Fibroblast of the conjunctiva (primary cell): ENCODE results near the gene SLC2A3.
"Not testable (repeated sequence)": the region's sequence is repeated elsewhere in the genome, so short reads cannot be mapped to it uniquely, and the experiment has no call there.

Experiments used
- DNase-seq: peaks from one replicate; pipeline ENCODE4 v3.0.0-alpha.2; 2010; ENCODE audit warnings: low read depth

The SLC2A3 gene

DNA sequence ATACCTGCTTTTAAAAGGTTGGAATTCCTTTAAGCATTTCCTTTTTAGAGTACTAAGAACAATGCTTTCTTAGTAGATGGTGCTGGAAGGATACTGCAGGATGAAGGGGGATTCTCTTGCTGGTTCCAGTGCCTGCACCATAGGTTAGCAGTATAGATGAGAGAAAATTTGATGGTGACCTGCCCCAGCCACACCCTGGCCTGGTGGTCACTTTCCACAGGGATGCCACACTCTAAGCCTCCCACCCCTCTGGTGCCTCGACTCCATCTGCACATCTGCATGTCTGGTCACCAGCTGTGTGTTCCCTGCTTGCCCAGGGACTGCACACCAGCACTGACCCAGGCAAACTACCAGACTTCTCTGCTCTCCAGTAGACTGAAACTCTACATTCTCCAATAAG is 19.1 kb downstream of the SLC2A3 start:
- no peak for DNase-seq

DNA sequence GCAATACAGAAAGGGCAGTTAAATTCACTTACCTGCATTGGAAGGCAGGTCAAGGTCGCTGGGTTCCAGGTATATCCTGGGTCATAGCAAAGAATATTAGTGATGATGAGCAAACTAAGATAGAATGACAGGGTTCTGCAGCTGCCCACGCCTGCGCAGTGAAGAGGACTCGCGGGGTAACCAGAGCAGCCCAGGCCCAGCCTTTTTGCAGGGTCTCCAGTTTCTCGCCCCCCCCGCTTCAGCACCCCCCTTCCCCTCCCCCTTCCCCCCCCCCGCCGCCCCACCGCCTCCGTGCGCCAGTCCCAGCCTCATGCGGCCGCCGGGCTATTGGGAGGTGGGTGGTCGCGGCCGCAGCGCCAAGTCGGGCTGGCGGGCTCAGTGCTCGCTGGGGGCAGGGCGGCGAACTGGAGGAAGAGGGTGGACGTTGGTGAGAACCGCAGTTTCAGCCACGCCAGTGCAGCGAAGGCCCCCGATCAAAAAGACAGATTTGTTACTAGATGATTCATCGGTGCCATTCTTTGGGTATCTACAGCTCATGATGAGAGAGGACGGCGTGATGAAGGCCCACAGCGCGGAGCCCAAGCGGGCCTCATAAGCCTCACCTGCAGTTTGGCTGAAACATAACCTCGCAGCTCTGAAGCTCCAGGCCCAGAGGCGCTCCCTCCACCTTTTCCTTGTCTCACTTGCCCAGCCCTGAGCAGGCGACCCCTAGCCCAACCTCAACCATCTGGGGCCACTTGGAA is 20.2 kb downstream of the SLC2A3 start:
- DNase-seq = no peak

DNA sequence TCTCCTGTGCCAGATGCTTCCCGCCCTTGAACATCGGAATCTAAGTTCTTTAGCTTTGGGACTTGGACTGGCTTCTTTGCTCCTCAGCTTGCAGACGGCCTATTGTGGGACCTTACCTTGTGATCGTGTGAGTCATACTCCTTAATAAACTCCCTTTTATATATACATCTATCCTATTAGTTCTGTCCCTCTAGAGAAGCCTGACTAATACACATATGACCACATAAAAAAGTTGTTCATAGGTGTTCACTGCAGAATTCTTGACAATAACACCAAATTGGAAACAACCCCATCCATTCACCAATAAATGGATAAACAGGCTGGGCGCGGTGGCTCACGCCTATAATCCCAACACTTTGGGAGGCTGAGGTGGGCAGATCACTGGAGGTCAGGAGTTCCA is 25.9 kb downstream of the SLC2A3 start:
- DNase-seq = not testable (repeated sequence)

DNA sequence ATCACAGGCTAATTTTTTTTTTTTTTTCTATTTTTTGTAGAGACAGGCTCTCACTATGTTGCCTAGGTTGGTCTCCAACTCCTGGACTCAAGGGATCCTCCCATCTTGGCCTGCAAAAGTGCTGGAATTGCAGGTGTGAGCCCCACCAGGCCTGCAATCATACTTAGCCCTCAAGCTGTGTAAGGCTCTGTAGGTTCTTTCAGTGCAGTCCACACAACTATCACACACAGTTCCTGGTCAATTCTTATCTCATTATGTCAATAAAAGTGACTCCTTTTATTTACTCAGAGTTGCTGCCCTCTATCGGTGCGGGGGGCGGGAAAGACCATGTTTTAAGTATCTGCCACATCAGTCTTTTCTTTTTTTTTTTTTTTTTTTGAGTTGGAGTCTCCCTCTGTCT is 29.0 kb downstream of the SLC2A3 start:
- peak; percentile 22 for DNase-seq

DNA sequence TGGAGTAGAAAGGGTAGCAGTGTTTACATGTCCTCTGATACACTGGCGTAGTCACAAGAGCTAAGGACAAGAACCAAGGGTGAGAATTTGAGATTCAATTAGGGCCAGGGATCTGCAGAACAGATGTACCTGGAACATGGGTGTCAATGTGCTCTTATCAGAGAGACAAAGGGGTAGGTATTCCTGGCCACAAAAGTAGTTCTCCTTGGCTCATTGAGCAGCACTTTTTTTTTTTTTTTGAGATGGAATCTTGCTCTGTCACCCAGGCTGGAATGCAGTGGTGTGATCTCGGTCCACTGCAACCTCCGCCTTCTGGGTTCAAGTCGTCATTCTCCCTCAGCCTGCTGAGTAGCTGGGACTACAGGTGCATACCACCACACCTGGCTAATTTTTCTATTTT is 29.7 kb downstream of the SLC2A3 start:
- DNase-seq = not testable (repeated sequence)

DNA sequence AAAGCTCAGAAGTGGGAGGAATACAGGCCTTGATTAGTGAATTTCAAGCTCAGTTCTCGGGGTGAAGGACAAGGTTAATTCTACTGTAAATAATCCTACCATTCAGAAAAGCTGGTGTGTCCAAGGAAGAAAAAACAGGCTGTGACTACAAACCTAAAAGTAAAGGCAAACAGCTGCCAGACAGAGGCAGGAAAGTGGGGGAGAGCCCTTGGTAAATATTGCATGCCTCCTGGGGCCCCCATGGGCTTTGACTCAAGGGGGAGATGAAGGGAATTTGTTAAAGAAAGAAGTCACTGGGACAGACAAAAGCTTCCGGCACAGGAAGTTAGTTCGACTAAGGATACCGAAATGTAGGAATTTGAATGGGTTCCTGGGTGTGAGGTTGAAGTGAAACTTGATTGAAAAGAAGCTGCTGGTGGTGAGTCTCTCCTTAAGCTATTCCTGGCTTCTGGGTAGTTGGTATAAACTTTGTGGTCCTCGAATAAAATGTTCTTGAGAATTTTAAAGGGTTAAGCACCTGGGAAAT is 30.3 kb downstream of the SLC2A3 start:
- not testable (repeated sequence) for DNase-seq

DNA sequence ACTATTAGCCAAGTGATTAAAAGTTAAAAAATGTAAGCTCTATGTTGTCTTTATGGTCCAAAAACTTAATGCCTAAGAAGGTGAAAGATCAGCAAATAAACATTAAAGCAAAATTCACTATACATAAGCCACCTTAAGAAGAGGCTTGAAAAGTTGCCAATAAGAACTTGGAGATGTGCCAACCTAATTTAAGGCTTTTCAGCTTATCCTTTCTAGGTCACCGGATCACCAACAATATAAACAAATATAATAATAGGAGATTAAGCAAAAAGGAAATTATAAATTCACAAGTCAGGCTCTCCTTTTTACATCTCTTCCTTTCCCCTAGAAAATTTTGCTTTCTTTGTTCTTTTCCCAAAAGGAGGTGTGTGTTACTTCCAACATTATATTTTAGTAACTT is 30.9 kb downstream of the SLC2A3 start:
- no peak for DNase-seq

DNA sequence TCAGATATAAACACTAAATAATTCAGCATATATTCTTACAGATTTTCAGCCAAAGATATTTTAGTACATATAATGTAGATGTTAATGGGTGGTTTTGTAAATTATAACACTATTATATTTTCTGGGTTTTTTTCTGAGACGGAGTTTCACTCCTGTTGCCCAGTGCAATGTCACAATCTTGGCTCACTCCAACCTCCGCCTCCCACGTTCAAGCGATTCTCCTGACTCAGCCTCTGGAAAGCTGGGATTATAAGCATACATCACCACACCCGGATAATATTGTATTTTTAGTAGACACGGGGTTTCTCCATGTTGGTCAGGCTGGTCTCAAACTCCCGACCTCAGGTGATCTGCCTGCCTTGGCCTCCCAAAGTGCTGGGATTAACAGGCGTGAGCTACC is 33.6 kb downstream of the SLC2A3 start:
- not testable (repeated sequence) for DNase-seq

DNA sequence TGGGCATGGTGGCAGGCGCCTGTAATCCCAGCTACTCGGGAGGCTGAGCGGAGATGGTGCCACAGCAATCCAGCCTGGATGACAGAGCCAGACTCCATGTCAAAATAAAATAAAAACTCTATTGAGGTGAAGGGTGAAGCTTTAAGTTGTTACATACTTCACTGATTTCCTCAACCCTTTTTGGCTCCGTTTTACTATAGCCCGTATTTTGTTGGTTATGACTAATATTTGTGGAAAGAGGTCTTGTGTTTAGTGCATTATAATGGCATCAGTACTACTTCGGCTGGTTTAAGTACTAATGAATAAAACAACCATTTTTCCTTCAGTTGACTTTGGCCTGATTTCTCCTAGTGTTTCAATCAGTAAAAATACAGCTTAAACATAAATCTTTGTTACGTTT is 36.2 kb downstream of the SLC2A3 start:
- DNase-seq = peak; percentile 21

DNA sequence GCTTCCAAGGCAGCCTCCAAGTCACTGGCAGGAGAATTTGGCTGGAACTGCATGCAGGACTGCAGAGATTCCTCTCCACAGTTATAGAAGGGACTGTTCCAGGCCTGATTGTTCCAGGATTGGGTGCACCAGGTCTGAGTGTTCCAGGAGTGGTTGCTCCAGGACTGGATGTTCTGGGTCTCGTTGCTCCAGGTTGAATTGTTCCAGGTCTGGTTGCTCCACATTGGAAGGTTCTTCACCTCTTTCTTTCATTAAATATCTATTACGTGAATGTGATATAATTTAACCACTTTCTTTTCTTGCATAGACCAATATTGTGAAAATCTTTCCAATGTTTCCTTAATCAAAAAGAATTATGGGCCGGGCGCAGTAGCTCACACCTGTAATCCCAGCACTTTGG is 39.3 kb downstream of the SLC2A3 start:
- not testable (repeated sequence) for DNase-seq

DNA sequence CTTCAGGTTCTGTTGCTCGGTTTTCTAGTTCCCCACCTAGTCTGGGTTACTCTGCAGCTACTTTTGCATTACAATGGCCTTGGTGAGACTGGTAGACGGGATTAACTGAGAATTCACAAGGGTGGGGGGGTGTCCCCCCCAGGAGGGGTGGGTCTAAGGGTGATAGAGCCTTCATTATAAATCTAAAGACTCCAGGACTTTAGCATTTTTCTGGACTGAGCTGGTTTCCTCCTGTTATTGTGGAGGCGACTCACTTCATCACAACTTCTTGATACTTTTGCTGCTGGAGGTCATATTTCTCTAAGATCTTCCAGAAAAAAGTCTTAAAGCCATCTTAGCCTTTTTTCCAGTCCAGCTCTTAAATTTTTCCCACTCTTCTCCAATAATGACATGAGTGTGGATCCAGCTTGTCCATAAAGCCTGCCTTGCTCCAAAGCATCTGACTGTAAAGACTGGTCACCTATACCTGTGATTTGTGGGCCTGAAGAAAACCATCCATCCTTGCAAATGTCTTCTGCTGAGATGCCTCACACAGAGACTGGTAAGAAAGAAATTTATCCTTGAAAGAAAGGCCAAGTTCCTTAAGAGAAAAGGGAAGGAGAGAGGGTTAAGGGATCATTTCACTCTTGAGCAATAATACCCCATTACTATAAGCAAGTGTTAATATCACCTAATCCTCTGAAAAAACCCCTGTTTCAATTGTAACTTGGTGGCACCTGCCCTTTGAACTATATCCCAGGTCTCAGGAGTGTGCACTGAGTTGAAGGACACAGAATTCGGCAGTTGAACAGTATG is 43.6 kb downstream of the SLC2A3 start:
- DNase-seq = no peak

DNA sequence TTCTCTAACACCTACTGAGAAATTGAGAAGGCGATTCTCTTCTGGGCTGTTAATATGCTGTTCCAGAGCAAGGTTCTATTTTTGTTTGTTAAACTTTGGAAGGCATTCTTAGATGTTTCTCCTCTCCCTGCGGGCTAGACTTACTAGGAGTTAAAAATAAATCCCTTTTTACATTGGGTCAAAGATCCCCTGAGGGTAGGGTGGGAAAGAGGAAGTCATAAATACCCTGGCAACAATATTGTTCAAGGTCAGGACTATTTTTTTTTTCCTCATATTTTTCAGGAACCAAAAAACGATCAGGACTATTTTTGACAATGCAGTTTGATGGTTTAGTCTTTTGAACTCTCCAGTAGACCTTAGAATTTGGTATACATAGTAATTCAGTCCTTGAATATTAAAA is 51.3 kb downstream of the SLC2A3 start:
- DNase-seq = no peak

DNA sequence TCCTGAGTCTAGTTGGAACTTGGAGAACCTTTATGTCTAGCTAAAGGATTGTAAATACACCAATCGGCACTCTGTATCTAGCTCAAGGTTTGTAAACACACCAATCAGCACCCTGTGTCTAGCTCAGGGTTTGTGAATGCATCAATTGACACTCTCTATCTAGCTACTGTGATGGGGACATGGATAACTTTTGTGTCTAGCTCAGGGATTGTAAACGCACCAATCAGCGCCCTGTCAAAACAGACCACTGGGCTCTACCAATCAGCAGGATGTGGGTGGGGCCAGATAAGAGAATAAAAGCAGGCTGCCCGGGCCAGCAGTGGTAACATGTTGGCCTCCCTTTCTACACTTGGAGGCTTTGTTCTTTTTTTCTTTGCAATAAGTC is 54.3 kb downstream of the SLC2A3 start:
- DNase-seq = not testable (repeated sequence)

DNA sequence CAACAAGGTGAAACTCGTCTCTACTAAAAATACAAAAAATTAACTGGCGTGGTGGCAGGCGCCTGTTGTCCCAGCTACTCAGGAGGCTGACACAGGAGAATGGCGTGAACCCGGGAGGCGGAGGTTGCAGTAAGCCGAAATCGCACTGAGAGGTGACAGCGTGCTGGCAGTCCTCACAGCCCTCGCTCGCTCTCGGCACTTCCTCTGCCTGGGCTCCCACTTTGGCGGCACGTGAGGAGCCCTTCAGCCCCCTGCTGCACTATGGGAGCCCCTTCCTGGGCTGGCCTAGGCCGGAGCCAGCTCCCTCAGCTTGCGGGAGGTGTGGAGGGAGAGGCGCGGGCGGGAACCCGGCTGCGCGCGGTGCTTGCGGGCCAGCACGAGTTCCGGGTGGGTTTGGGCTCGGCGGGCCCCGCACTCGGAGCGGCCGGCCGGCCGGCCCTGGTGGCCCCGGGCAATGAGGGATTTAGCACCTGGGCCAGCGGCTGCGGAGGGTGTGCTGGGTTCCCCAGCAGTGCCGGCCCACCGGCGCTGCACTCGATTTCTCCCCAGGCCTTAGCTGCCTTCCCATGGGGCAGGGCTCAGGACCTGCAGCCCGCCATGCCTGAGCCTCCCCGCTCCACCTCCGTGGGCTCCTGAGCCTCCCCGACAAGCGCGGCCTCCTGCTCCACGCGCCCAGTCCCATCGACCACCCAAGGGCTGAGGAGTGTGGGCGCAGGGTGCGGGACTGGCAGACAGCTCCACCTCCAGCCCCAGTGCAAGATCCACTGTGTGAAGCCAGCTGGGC is 54.8 kb downstream of the SLC2A3 start:
- not testable (repeated sequence) for DNase-seq

DNA sequence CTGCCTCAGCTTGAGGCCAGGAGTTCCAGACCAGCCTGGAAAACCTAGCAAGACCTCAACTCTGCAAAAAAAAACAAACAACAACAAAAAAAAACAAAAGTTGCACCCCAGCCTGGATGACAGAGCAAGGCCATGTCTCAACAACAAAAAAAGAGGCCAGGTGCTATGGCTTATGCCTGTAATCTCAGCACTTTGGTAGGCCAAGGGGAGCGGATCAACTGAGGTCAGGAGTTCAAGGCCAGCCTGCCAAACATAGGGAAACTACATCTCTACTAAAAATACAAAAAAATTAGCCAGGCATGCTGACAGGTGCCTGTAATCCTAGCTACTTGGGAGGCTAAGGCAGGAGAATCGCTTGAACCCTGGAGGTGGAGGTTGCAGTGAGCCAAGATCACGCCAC is 56.7 kb downstream of the SLC2A3 start:
- DNase-seq = no peak

DNA sequence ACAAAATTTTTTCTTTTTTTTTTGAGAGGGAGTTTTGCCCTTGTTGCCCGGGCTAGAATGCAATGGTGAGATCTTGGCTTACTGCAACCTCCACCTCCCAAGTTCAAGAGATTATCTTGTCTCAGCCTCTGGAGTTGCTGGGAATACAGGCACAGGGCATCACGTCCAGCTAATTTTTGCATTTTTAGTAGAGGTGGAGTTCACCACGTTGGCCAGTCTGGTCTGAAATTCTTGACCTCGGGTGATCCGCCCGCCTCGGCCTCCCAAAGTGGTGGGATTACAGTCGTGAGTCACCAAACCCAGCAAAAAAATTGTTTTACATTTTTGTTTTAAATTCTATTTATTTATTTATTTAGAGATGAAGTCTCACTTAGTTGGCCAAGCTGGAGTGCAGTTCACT is 58.6 kb downstream of the SLC2A3 start:
- DNase-seq = no peak

DNA sequence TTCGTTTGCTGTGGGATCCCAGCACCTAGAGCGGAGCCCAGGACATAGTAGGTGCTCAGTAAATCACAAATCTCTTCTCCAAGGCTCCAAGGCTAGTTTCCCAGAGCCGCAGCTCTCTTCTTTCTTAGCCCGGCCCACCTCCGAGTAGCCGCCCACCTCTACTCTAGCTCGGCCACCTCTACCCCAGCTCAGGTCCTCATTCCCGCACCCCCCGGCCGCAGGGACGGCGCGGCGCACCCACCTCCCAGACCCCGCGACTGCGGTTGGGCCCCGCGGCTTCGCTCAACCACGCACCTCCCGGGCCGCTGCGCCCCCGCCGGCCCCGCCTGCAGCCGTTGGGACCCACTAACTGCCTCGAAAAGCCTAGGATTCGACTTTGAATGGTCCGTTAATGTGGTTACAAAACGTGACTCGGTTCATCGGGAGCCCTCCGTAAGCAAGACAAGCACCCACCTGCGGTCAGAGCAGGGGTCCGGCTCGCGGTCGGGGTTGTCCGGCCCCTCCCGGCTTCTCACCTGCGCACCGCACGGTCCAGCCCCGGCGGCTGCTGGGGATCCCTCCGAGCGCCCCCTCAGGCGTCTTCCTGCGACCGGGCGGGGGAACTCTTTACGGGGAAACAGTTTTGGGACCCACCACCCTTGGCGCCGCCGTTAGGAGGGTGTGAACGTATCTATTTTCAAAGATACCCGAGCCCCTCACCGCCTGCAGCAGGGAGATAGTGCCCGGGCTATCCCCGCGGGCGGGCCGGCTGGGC is 63.2 kb downstream of the SLC2A3 start, which contains the start of gene SLC2A14:
TSS of gene SLC2A14 (minus strand) at position 350 of the 754 bp plus-strand sequence. CDS start 3,035 bp downstream, outside the sequence.
- DNase-seq = no peak

DNA sequence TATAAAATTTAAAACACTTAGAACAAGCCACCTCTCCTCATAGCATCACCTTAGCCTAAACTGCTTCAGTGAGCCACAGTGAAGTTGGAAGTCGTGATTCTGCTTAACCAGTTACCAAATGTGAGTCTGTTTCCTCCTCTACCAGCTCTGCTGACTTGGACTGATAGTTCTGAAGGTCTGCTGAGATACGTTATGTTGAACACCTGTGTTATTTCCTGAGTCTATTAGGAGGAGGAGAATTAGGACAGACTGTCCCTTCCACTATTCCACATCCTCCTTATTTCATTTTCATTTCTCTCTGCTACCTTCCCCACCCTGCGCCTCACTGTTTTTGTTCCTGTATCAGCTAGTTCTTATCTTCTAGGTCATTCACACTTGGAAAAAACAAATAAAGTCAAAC is 65.7 kb downstream of the SLC2A3 start:
- DNase-seq = no peak
